Trophoblast cell (in vitro differentiated cells and primary cell): Measurements from ENCODE around the gene MAGIX.

Experiments
- DNase-seq, 2 donors: peaks; one replicate each; pipeline ENCODE4 v3.0.0-alpha.2; 2016
- H2AFZ ChIP-seq: 2 replicates; pipeline ENCODE4 v1.6.1; 2013; ENCODE audit warnings: low read length, moderate library complexity, mild to moderate bottlenecking; ENCODE audit not compliant: insufficient read depth, poor library complexity
- H2AK5ac ChIP-seq: 2 replicates; pipeline ENCODE4 v1.6.1; 2013; ENCODE audit warnings: mild to moderate bottlenecking, low read length
- H2BK120ac ChIP-seq: 2 replicates; pipeline ENCODE4 v1.6.1; 2013; ENCODE audit warnings: low read length, mild to moderate bottlenecking, moderate library complexity; ENCODE audit not compliant: insufficient read depth, poor library complexity
- H2BK12ac ChIP-seq: 2 replicates; pipeline ENCODE4 v1.6.1; 2013; ENCODE audit warnings: mild to moderate bottlenecking, low read length, moderate library complexity
- H2BK5ac ChIP-seq: 2 replicates; pipeline ENCODE4 v1.6.1; 2013; ENCODE audit warnings: low read length, low read depth, moderate library complexity, mild to moderate bottlenecking; ENCODE audit not compliant: poor library complexity
- H3K14ac ChIP-seq: 2 replicates; pipeline ENCODE4 v1.6.1; 2013; ENCODE audit warnings: mild to moderate bottlenecking, low read length
- H3K18ac ChIP-seq: 2 replicates; pipeline ENCODE4 v1.6.1; 2013; ENCODE audit warnings: mild to moderate bottlenecking, low read length
- H3K23ac ChIP-seq: 2 replicates; pipeline ENCODE4 v1.6.1; 2013; ENCODE audit warnings: low read length
- H3K27ac ChIP-seq: 2 replicates; pipeline ENCODE4 v1.5.1; 2013; ENCODE audit warnings: low read depth, mild to moderate bottlenecking, inconsistent platforms, low read length, moderate library complexity
- H3K27me3 ChIP-seq: 2 replicates; pipeline ENCODE4 v1.6.1; 2013; ENCODE audit warnings: inconsistent platforms, mild to moderate bottlenecking, low read length, moderate library complexity; ENCODE audit not compliant: insufficient read depth
- H3K36me3 ChIP-seq, 2 experiments: 1 replicate in 1 of 2; 2 replicates in 1 of 2; pipeline ENCODE4 v1.6.1; 2013; ENCODE audit warnings: low read length in 2 of 2, mild to moderate bottlenecking in 2 of 2, moderate library complexity in 1 of 2; ENCODE audit not compliant: insufficient read depth in 2 of 2, control insufficient read depth in 1 of 2
- H3K4ac ChIP-seq: 2 replicates; pipeline ENCODE4 v1.6.1; 2013; ENCODE audit warnings: low read depth, mild to moderate bottlenecking, low read length, moderate library complexity
- H3K4me1 ChIP-seq, 2 experiments: 1 replicate in 1 of 2; 2 replicates in 1 of 2; pipeline ENCODE4 v1.6.1; 2013; ENCODE audit warnings: low read length in 2 of 2, mild to moderate bottlenecking in 2 of 2, moderate library complexity in 1 of 2; ENCODE audit not compliant: insufficient read depth in 2 of 2, control insufficient read depth in 1 of 2
- H3K4me2 ChIP-seq: 2 replicates; pipeline ENCODE4 v1.6.1; 2013; ENCODE audit warnings: inconsistent platforms, mild to moderate bottlenecking, low read length, moderate library complexity
- H3K4me3 ChIP-seq: 2 replicates; pipeline ENCODE4 v1.5.1; 2013; ENCODE audit warnings: mild to moderate bottlenecking, low read depth, low read length, inconsistent platforms
- H3K79me1 ChIP-seq: one replicate; pipeline ENCODE4 v1.6.1; 2013; ENCODE audit warnings: low read length
- H3K79me2 ChIP-seq: 2 replicates; pipeline ENCODE4 v1.6.1; 2013; ENCODE audit warnings: low read length, mild to moderate bottlenecking; ENCODE audit not compliant: control insufficient read depth, insufficient read depth, poor library complexity
- H3K9ac ChIP-seq: 2 replicates; pipeline ENCODE4 v1.6.1; 2013; ENCODE audit warnings: mild to moderate bottlenecking, low read length
- H3K9me3 ChIP-seq: 2 replicates; pipeline ENCODE4 v1.6.1; 2013; ENCODE audit warnings: low read depth, mild to moderate bottlenecking, control low read depth, inconsistent platforms, low read length; ENCODE audit not compliant: insufficient read depth
- H4K12ac ChIP-seq: 2 replicates; pipeline ENCODE4 v1.6.1; 2013; ENCODE audit warnings: low read depth, mild to moderate bottlenecking, low read length, moderate library complexity
- H4K8ac ChIP-seq: 2 replicates; pipeline ENCODE4 v1.6.1; 2013; ENCODE audit warnings: low read depth, mild to moderate bottlenecking, low read length, moderate library complexity
- H4K91ac ChIP-seq: one replicate; pipeline ENCODE4 v1.6.1; 2013; ENCODE audit warnings: low read depth, mild to moderate bottlenecking, low read length, moderate library complexity
- WGBS: extraction: QIAGEN DNeasy Blood & Tissue Kit; methylation state at CpG from one replicate; pipeline ENCODE4 v1.1.7; 2013; ENCODE audit warnings: missing lambda C conversion rate; ENCODE audit not compliant: insufficient read length, insufficient coverage; ENCODE audit errors: extremely low coverage; 5-methylcytosine and 5-hydroxymethylcytosine counted together

Gene MAGIX

DNA sequence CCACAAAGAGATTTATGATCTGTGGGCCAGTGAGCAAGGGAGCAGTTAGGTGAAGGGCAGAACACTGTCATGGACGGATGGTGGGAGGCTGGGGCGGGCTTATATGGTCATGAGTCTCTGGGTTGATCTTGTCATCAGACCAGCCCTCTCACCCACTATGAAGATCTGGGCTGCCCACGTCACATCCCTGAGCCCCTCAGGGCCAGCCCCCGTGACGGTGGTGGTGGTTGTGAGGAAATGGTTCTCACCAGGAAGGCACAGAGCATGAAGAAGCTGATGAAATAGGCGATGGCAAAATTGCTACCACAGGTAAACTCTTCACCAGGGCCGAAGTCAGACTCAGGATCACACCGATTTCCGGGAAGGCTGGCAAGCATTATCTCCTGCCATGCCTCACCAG lies 48.5 kb downstream of the MAGIX start:
- Histone ChIP-seq H2BK5ac (no peak overlapping the region), H3K9ac (no peak overlapping the region), H3K36me3 (no peaks in the 10 kb centered on the region), H3K27me3 (no peaks in the 10 kb centered on the region), H2BK12ac (no peak overlapping the region), H3K14ac (no peak overlapping the region), H4K12ac (no peak overlapping the region), H3K4me2 (no peak overlapping the region), H3K27ac (no peak overlapping the region), H3K79me1 (no peaks in the 10 kb centered on the region), H3K18ac (no peak overlapping the region), H3K9me3 (no peaks in the 10 kb centered on the region), H3K4ac (no peak overlapping the region), H2AFZ (no peak overlapping the region), H3K79me2 (no peaks in the 10 kb centered on the region), H4K91ac (no peak overlapping the region), H2BK120ac (no peak overlapping the region), H3K23ac (no peak overlapping the region), H2AK5ac (no peak overlapping the region), H4K8ac (no peak overlapping the region), H3K4me1 (no peaks in the 10 kb centered on the region), H3K4me3 (no peak overlapping the region)
- no peak for DNase-seq
- no CpG with 5 or more reads among the region's 9 CpGs for WGBS

DNA sequence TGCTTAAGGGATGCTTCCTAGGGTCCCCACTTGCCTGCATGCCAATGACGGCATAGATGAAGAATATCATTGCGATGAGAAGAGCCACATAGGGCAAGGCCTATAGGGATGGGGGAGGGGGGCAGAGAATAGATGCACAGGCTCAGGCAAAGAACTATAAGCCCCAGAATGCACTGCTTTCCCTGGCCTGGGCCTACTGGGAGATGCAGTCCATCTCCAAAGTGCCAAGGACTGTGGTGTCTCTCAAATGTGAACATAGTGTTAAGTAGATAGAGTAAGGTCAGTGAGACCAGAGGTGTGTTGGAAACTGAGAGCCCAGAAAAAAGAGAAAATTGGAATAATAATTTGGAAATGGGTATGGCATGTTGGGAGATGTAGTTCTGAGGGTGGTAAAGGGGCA lies 49.7 kb downstream of the MAGIX start:
- H3K36me3 ChIP-seq = no peaks in the 10 kb centered on the region
- no peak overlapping the region for H3K18ac ChIP-seq
- H3K27ac ChIP-seq = no peak overlapping the region
- H2BK5ac ChIP-seq = no peak overlapping the region
- no peaks in the 10 kb centered on the region for H3K79me2 ChIP-seq
- no peak overlapping the region for H3K9ac ChIP-seq
- no peak overlapping the region for H3K14ac ChIP-seq
- H3K4ac ChIP-seq = no peak overlapping the region
- no peak overlapping the region for H4K91ac ChIP-seq
- no peak overlapping the region for H4K8ac ChIP-seq
- no peaks in the 10 kb centered on the region for H3K79me1 ChIP-seq
- H3K23ac ChIP-seq = no peak overlapping the region
- no peaks in the 10 kb centered on the region for H3K4me1 ChIP-seq
- no peak overlapping the region for H2BK12ac ChIP-seq
- no peak overlapping the region for H3K4me2 ChIP-seq
- H3K9me3 ChIP-seq = no peaks in the 10 kb centered on the region
- no peak overlapping the region for H2AFZ ChIP-seq
- no peak overlapping the region for H3K4me3 ChIP-seq
- H2AK5ac ChIP-seq = no peak overlapping the region
- no peak overlapping the region for H2BK120ac ChIP-seq
- no peaks in the 10 kb centered on the region for H3K27me3 ChIP-seq
- no peak for DNase-seq
- no CpG with 5 or more reads among the region's 2 CpGs for WGBS
- H4K12ac ChIP-seq = no peak overlapping the region

DNA sequence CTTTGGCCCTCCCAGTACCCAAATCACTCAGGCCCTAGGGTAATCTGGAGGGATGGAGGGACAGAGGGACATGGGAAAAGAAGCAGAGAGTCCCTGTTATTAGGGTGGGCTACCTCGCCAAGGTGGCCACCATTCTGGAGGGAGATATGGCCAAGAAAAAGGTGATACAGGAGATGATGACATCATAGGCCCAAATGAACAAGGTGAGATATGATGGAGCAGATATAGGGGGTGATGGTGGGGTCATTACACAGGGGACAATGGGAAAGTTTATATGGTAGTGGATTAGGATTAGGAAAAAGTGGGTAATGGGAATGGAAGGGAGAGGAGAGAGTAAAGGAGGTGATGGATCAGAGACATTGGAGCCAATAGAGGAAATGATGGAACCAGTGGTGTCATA lies 50.3 kb downstream of the MAGIX start:
- Histone ChIP-seq H3K14ac (no peak overlapping the region), H2BK120ac (no peak overlapping the region), H2BK5ac (no peak overlapping the region), H3K4ac (no peak overlapping the region), H2AK5ac (no peak overlapping the region), H2BK12ac (no peak overlapping the region), H3K18ac (no peak overlapping the region), H4K12ac (no peak overlapping the region), H3K4me1 (no peaks in the 10 kb centered on the region), H3K9ac (no peak overlapping the region), H4K91ac (no peak overlapping the region), H3K79me2 (no peaks in the 10 kb centered on the region), H3K27ac (no peak overlapping the region), H3K79me1 (no peaks in the 10 kb centered on the region), H3K4me2 (no peak overlapping the region), H4K8ac (no peak overlapping the region), H3K23ac (no peak overlapping the region), H3K9me3 (no peaks in the 10 kb centered on the region), H2AFZ (no peak overlapping the region), H3K36me3 (no peaks in the 10 kb centered on the region), H3K27me3 (no peaks in the 10 kb centered on the region), H3K4me3 (no peak overlapping the region)
- DNase-seq = no peak
- no CpG with 5 or more reads among the region's 1 CpG for WGBS

DNA sequence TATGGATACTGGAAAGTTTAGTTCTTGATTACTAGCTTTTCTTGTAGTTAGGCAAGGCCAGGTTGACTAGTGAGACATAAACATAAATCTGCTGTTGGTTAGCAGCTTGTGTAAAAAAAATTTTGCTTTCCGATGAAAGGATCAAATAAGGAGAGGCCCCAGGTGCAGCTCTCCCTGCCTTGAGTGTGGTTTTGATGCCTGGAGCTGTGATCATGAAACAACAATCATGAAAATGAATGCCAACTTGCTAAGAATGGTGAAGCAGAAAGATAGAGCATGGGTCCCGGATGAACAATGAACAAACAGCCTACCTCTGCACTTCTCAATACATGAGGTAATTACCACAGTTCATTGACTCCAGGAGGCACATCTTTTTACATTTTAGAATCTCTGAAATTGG lies 51.9 kb downstream of the MAGIX start:
- no peak overlapping the region for H3K4ac ChIP-seq
- H3K27ac ChIP-seq = no peak overlapping the region
- H4K91ac ChIP-seq = no peak overlapping the region
- no peak overlapping the region for H2AK5ac ChIP-seq
- H3K9ac ChIP-seq = no peak overlapping the region
- H3K4me3 ChIP-seq = no peak overlapping the region
- H3K18ac ChIP-seq = no peak overlapping the region
- H3K4me1 ChIP-seq = no peaks in the 10 kb centered on the region
- H4K12ac ChIP-seq = no peak overlapping the region
- H3K36me3 ChIP-seq = no peaks in the 10 kb centered on the region
- no peaks in the 10 kb centered on the region for H3K79me2 ChIP-seq
- no peak overlapping the region for H3K4me2 ChIP-seq
- H3K79me1 ChIP-seq = no peaks in the 10 kb centered on the region
- H2BK12ac ChIP-seq = no peak overlapping the region
- H2BK120ac ChIP-seq = no peak overlapping the region
- WGBS = no CpG with 5 or more reads among the region's 2 CpGs
- no peak overlapping the region for H3K23ac ChIP-seq
- H3K9me3 ChIP-seq = no peaks in the 10 kb centered on the region
- H4K8ac ChIP-seq = no peak overlapping the region
- no peak overlapping the region for H2BK5ac ChIP-seq
- H3K27me3 ChIP-seq = no peaks in the 10 kb centered on the region
- H3K14ac ChIP-seq = no peak overlapping the region
- no peak for DNase-seq
- no peak overlapping the region for H2AFZ ChIP-seq
